Type B pancreatic cell (in vitro differentiated cells): Measurements from ENCODE around the gene ZNF865. TPM values are rescaled to one million over a fixed set of nuclear protein-coding genes. Genes with fewer than 3 reads are reported as not detected.

Source experiments
- DNase-seq: peaks from one replicate; pipeline ENCODE4 v3.0.0; 2021; ENCODE audit warnings: mixed read lengths; ENCODE audit not compliant: unreplicated experiment; ENCODE audit errors: extremely low spot score
- H3K27ac Mint-ChIP-seq: 2 replicates; pipeline ENCODE4 v1.8.0; 2021; ENCODE audit warnings: mild to moderate bottlenecking, mixed read lengths
- H3K27me3 Mint-ChIP-seq: 2 replicates; pipeline ENCODE4 v1.8.0; 2021; ENCODE audit warnings: mixed read lengths
- H3K36me3 Mint-ChIP-seq: 2 replicates; pipeline ENCODE4 v1.8.0; 2021; ENCODE audit warnings: mixed read lengths
- H3K4me1 Mint-ChIP-seq: one replicate; pipeline ENCODE4 v1.8.0; 2021; ENCODE audit warnings: mixed read lengths; ENCODE audit not compliant: unreplicated experiment
- H3K4me3 Mint-ChIP-seq: 2 replicates; pipeline ENCODE4 v1.8.0; 2021; ENCODE audit warnings: mild to moderate bottlenecking, mixed read lengths
- H3K9me3 Mint-ChIP-seq: 2 replicates; pipeline ENCODE4 v1.8.0; 2021; ENCODE audit warnings: mixed read lengths
- CTCF ChIP-seq: fragments of 200-600 bp; sonication (generic); conservative IDR thresholded peaks from 2 replicates; pipeline ENCODE4 v1.5.0; 2021; ENCODE audit warnings: antibody characterized with exemption, mild to moderate bottlenecking
- total RNA-seq: library from RNA; stranded (reverse); gene quantifications from 2 replicates; pipeline ENCODE4 v1.2.1, GENCODE V29; 2021; ENCODE audit warnings: low replicate concordance

The ZNF865 gene
- total RNA-seq, 1 donor from 2014 or later: 16.2 TPM

GRCh38 chr19:55601084-55601483, 4.4 kb upstream of the ZNF865 start:
- Mint-ChIP-seq H3K9me3 (no peaks in the 10 kb centered on the region), H3K27me3 (no peaks in the 10 kb centered on the region), H3K36me3 (peaks cover 20% of the 10 kb centered on the region), H3K4me3 (peak overlapping the region; percentile 90), H3K4me1 (peaks cover 18% of the 10 kb centered on the region), H3K27ac (peak overlapping the region; percentile 94)
- no peak for DNase-seq
- no peak for TF ChIP-seq CTCF

- H3K27me3 Mint-ChIP-seq: no peaks in the 10 kb centered on the region
Measured at GRCh38 chr19:55602104-55603001, 3.1 kb upstream of the ZNF865 start.

DNA sequence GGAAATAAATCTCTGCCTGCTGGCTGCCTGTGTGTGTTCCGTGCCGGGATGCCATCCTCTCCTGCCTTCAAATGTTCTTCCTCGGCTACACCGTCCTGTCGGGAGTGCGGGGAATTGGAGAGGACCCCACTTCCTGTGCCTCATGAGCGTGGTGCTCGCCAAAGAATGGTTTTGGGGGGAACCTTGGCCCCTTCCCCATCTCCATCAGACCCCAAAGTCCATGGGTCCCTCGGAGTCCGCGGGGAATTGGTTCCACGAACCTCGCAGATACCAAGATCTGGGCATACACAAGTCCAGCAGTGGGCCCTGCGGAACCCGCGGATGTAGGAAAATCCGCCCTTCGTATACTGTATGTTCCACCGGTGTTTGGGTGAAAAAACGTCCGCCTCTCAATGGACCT, 2.3 kb upstream of the ZNF865 start:
- H3K27me3 Mint-ChIP-seq: no peaks in the 10 kb centered on the region
- TF ChIP-seq CTCF: no peak
- H3K4me1 Mint-ChIP-seq: peaks cover 34% of the 10 kb centered on the region
- peaks cover 19% of the 10 kb centered on the region for H3K36me3 Mint-ChIP-seq
- H3K27ac Mint-ChIP-seq: peak overlapping the region; percentile 53
- H3K9me3 Mint-ChIP-seq: no peaks in the 10 kb centered on the region
- DNase-seq: no peak
- peak overlapping the region; percentile 61 for H3K4me3 Mint-ChIP-seq

More at GRCh38 chr19:55602104-55603001, 3.1 kb upstream of the ZNF865 start:
- no peak for TF ChIP-seq CTCF
- DNase-seq: no peak
- peaks cover 29% of the 10 kb centered on the region for H3K4me1 Mint-ChIP-seq
- H3K36me3 Mint-ChIP-seq: peaks cover 19% of the 10 kb centered on the region
- peak overlapping the region; percentile 90 for H3K4me3 Mint-ChIP-seq
- H3K9me3 Mint-ChIP-seq: no peaks in the 10 kb centered on the region
- H3K27ac Mint-ChIP-seq: peak overlapping the region; percentile 94

DNA sequence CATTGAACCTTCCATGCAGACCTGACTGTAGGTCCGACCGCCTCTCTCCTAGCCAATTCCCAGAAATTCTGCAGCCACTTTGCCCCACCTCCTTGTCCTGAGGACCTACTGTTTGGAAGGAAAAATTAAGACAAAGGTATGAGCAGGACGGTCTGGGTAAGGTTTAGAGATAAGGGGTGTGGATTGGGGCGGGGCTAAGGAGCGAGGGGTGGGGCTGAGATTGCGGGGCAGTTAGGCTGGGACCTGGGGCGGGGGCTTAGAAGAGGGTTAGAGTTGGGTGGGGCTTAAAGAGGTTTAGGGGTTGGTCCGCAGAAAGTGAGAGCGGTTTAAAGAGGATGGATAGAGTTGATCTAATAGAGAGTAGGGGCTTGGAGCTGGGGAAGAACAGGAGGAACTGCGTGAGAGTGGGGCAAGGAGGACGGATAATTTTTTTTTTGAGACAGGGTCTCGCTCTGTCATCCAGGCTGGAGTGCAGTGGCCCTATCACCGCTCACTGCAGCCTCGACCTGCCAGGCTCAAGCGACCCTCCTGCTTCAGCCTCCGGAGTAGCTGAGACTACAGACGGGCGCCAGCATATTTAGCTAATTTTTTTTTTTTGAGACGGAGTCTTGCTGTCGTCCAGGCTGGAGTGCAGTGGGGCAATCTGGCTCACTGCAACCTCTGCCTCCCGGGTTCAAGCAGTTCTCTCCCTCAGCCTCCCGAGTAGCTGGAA, 1.7 kb upstream of the ZNF865 start:
- Mint-ChIP-seq H3K4me1 (peaks cover 30% of the 10 kb centered on the region), H3K27me3 (no peaks in the 10 kb centered on the region), H3K9me3 (no peaks in the 10 kb centered on the region), H3K27ac (peak overlapping the region; percentile 53), H3K4me3 (peak overlapping the region; percentile 61), H3K36me3 (peaks cover 18% of the 10 kb centered on the region)
- no peak for TF ChIP-seq CTCF
- DNase-seq: no peak

- Mint-ChIP-seq H3K36me3 (peaks cover 24% of the 10 kb centered on the region), H3K9me3 (no peaks in the 10 kb centered on the region), H3K27ac (peak overlapping the region; percentile 97), H3K4me1 (peaks cover 27% of the 10 kb centered on the region), H3K27me3 (no peaks in the 10 kb centered on the region), H3K4me3 (peak overlapping the region; percentile 93)
- peak; percentile 99 for DNase-seq
- TF ChIP-seq CTCF: no peak
Measured at GRCh38 chr19:55605207-55605636, 225 bp upstream of the ZNF865 start.
